Measurements from ENCODE around the gene MED12L. TPM values are rescaled to one million over a fixed set of nuclear protein-coding genes. Genes with fewer than 3 reads are reported as not detected.
A peak's percentile ranks its signal among the peaks of the same experiment; 100 is the strongest.
"Not testable (repeated sequence)": the region's sequence is repeated elsewhere in the genome, so short reads cannot be mapped to it uniquely, and the experiment has no call there.

Gene MED12L
- total RNA-seq, 1 experiment from 2014 or later: 14.9 TPM

DNA sequence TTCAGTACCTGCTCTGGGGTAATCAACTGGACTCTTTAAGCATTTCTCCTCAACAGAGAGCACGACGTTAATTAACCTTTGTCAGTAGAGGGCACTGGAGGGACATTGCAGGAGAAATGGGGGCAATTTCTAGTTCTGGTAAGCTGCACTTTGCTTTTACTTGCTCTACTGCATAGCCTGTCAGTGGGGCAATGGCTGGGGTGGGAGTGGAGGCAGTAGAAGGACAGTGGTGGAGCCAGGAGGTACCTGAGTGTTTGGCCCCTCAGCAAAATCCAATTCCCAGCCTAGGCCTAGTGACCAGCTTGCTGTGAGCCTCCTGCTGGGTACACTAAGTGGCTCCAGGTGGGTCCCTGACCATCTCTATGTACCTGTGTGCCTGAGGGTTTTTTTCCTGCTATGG, 18.3 kb upstream of the MED12L start:
- H3K79me1 ChIP-seq (ENCODE audit: insufficient read depth, low read depth, low read length, poor library complexity, severe bottlenecking): no peaks in the 10 kb centered on the region
- H3K27me3 Mint-ChIP-seq (ENCODE audit: low read depth): no peaks in the 10 kb centered on the region

GRCh38 chr3:151072842-151073241, 12.6 kb upstream of the MED12L start:
- not testable (repeated sequence) for H3K18ac ChIP-seq (ENCODE audit: insufficient read length, low read depth, low read length); H3K4me2 ChIP-seq (ENCODE audit: insufficient read depth, insufficient read length, low read length); H3K27ac ChIP-seq (ENCODE audit: insufficient read length, low read depth, low read length); H3K14ac ChIP-seq (ENCODE audit: insufficient read depth, low read length); H3K27ac Mint-ChIP-seq; H3T11ph ChIP-seq (ENCODE audit: low read length); H3K79me1 ChIP-seq (ENCODE audit: insufficient read depth, low read depth, low read length, poor library complexity, severe bottlenecking); H2BK20ac ChIP-seq (ENCODE audit: low read depth, low read length, poor library complexity, severe bottlenecking); H3K36me3 Mint-ChIP-seq (ENCODE audit: insufficient read depth in 1 of 3, low read depth in 3 of 3); H2AK5ac ChIP-seq (ENCODE audit: insufficient read length, low read length); H3K4me3 Mint-ChIP-seq; H3K4ac ChIP-seq (ENCODE audit: low read depth, low read length); H3K9me3 ChIP-seq (ENCODE audit: control insufficient read depth, low read depth, low read length); H3K27me3 Mint-ChIP-seq (ENCODE audit: low read depth); H2BK120ac ChIP-seq (ENCODE audit: low read depth, low read length, poor library complexity, severe bottlenecking); H4K91ac ChIP-seq (ENCODE audit: insufficient read length, low read depth, low read length); H2BK5ac ChIP-seq (ENCODE audit: insufficient read length, low read length); H4K5ac ChIP-seq (ENCODE audit: insufficient read length, low read depth, low read length); DNase-seq; H3K9me3 Mint-ChIP-seq; H3K4me1 ChIP-seq (ENCODE audit: insufficient read depth, low read length); H2BK15ac ChIP-seq (ENCODE audit: low read depth, low read length); H2BK12ac ChIP-seq (ENCODE audit: insufficient read length, low read depth, low read length); H4K8ac ChIP-seq (replicated peaks; ENCODE audit: insufficient read length, low read depth, low read length); H2AFZ ChIP-seq (ENCODE audit: low read length); H3K79me2 ChIP-seq (ENCODE audit: insufficient read depth, low read length); H3K23ac ChIP-seq (ENCODE audit: insufficient read length, low read depth, low read length); H3K23me2 ChIP-seq (ENCODE audit: insufficient read length, low read depth, low read length, poor library complexity, severe bottlenecking); H3K9ac ChIP-seq (ENCODE audit: extremely low read depth, insufficient read length, low read length); H3K56ac ChIP-seq (ENCODE audit: insufficient read length, low read depth, low read length); H3K4me1 Mint-ChIP-seq; H3K27me3 ChIP-seq (ENCODE audit: insufficient read depth, low read length); H4K20me1 ChIP-seq (ENCODE audit: control insufficient read depth, insufficient read depth, insufficient read length)
- no CpG with 5 or more reads among the region's 7 CpGs for WGBS (ENCODE audit: extremely low coverage, insufficient read length, low lambda C conversion rate)

More for the DNA sequence above, 18.3 kb upstream of the MED12L start:
- DNase-seq: peak; percentile 42
- Mint-ChIP-seq H3K4me1 (no peaks in the 10 kb centered on the region), H3K27ac (no peak overlapping the region), H3K9me3 (no peaks in the 10 kb centered on the region), H3K4me3 (no peak overlapping the region), H3K36me3 (ENCODE audit: insufficient read depth in 1 of 3, low read depth in 3 of 3) (no peaks in the 10 kb centered on the region; a peak in 1 of 7 replicates)
- Histone ChIP-seq H3K18ac (ENCODE audit: insufficient read length, low read depth, low read length) (no peak overlapping the region), H2AFZ (ENCODE audit: low read length) (no peak overlapping the region), H2BK5ac (ENCODE audit: insufficient read length, low read length) (no peak overlapping the region), H3K56ac (ENCODE audit: insufficient read length, low read depth, low read length) (no peak overlapping the region), H2BK12ac (ENCODE audit: insufficient read length, low read depth, low read length) (no peak overlapping the region), H3T11ph (ENCODE audit: low read length) (no peak overlapping the region), H4K91ac (ENCODE audit: insufficient read length, low read depth, low read length) (no peak overlapping the region), H3K79me2 (ENCODE audit: insufficient read depth, low read length) (no peaks in the 10 kb centered on the region), H2BK15ac (ENCODE audit: low read depth, low read length) (no peak overlapping the region), H3K4ac (ENCODE audit: low read depth, low read length) (no peak overlapping the region), H3K9me3 (ENCODE audit: control insufficient read depth, low read depth, low read length) (no peaks in the 10 kb centered on the region), H3K4me2 (ENCODE audit: insufficient read depth, insufficient read length, low read length) (no peak overlapping the region), H3K23me2 (ENCODE audit: insufficient read length, low read depth, low read length, poor library complexity, severe bottlenecking) (no peaks in the 10 kb centered on the region), H3K27ac (ENCODE audit: insufficient read length, low read depth, low read length) (no peak overlapping the region), H4K8ac (replicated peaks; ENCODE audit: insufficient read length, low read depth, low read length) (no peak overlapping the region), H3K14ac (ENCODE audit: insufficient read depth, low read length) (no peak overlapping the region), H3K27me3 (ENCODE audit: insufficient read depth, low read length) (no peaks in the 10 kb centered on the region), H4K20me1 (ENCODE audit: control insufficient read depth, insufficient read depth, insufficient read length) (no peaks in the 10 kb centered on the region), H3K9ac (ENCODE audit: extremely low read depth, insufficient read length, low read length) (no peak overlapping the region), H4K5ac (ENCODE audit: insufficient read length, low read depth, low read length) (no peak overlapping the region), H2AK5ac (ENCODE audit: insufficient read length, low read length) (no peak overlapping the region), H2BK120ac (ENCODE audit: low read depth, low read length, poor library complexity, severe bottlenecking) (no peak overlapping the region), H2BK20ac (ENCODE audit: low read depth, low read length, poor library complexity, severe bottlenecking) (no peak overlapping the region), H3K4me1 (ENCODE audit: insufficient read depth, low read length) (no peaks in the 10 kb centered on the region), H3K23ac (ENCODE audit: insufficient read length, low read depth, low read length) (no peak overlapping the region)
- TF ChIP-seq CTCF (conservative IDR thresholded peaks at IDR 0.05): peak; percentile 65
- WGBS (ENCODE audit: extremely low coverage, insufficient read length, low lambda C conversion rate): no CpG with 5 or more reads among the region's 2 CpGs

Measured in H9 (cell line).